Pancreas (tissue), 10 donors: Measurements from ENCODE around the gene CCDC112. TPM values are rescaled to one million over a fixed set of nuclear protein-coding genes. Genes with fewer than 3 reads are reported as not detected.

ENCODE experiments used
- ATAC-seq, 4 donors: fragments of 200-7000 bp; cut with Tn5 transposase; one replicate each; pipeline versions ENCODE4 v1.8.0 to v1.9.1; 2020; ENCODE audit warnings: mild to moderate bottlenecking in 4 of 4, moderate library complexity in 4 of 4
- DNase-seq, 6 donors: peaks; one replicate each; pipeline ENCODE4 v3.0.0-alpha.2; 2020
- FAIRE-seq: peaks from 2 replicates; lab custom pipeline; 2012; peaks lifted over from hg19 to GRCh38; lab: Jason Lieb, UNC
- H3K27ac ChIP-seq, 4 donors: fragments of 200-600 bp; sonication (generic); 1 replicate in 3 of 4; 2 replicates in 1 of 4; pipeline versions ENCODE4 v1.5.0 to v1.8.0; 2020
- H3K27me3 ChIP-seq, 4 donors: fragments of 200-600 bp; one replicate each; pipeline ENCODE4 v1.8.0; 2021
- H3K36me3 ChIP-seq, 3 donors: fragments of 200-600 bp; sonication (generic) in 1 of 3; one replicate each; pipeline versions ENCODE4 v1.5.0 to v1.8.0; 2020 to 2021
- H3K4me1 ChIP-seq, 3 donors: fragments of 200-600 bp; one replicate each; pipeline ENCODE4 v1.8.0; 2021
- H3K4me3 ChIP-seq, 4 donors: fragments of 200-600 bp; sonication (generic) in 2 of 4; one replicate each; pipeline versions ENCODE4 v1.5.0 to v1.8.0; 2020 to 2021
- H3K9me3 ChIP-seq, 4 donors: fragments of 200-600 bp; one replicate each; pipeline ENCODE4 v1.8.0; 2021
- CTCF ChIP-seq, 4 donors: fragments of 200-600 bp; sonication (generic) in 3 of 4; IDR thresholded peaks; one replicate each; pipeline versions ENCODE4 v1.5.0 to v1.8.0; 2021; ENCODE audit warnings: antibody characterized with exemption in 4 of 4
- WGBS, 2 donors: extraction: QIAGEN DNeasy Blood & Tissue Kit; methylation state at CpG; one replicate each; pipeline ENCODE4 v1.1.7; 2013; 5-methylcytosine and 5-hydroxymethylcytosine counted together
- intact Hi-C, 3 donors: fragments of 100-400 bp; cut with DNase I; formaldehyde crosslinking; loops; one replicate each; pipeline versions ENCODE4 v1.11.1 to v1.14.2; 2022
- polyA plus RNA-seq, 2 donors: library from polyadenylated mRNA; stranded (reverse); fragments of 200-250 nt; gene quantifications; one replicate each; pipeline ENCODE4 v1.2.3, GENCODE V29; 2013
- total RNA-seq, 6 donors: library from RNA; stranded (reverse); fragmentation: NEBNext Ultra II Directional in 4 of 6; extraction: Animal tissue kit (Norgen Biotek cat#: 25700) in 4 of 6; gene quantifications; one replicate each; pipeline versions ENCODE4 v1.2.1 to v1.2.4, GENCODE V29; 2021 to 2023
- donor health status: healthy with polysubstance abuse.
- donor health status: DM: no; HTN: no; CAD: no; lungs with moderate emphysema.
- donor health status: DM: no; HTN: no; CAD: no.
- donor health status: control.
- donor health status: control.
- donor health status: Bipolar disorder and iron deficiency.
- donor health status: DM: yes; HTN: yes; CAD: no.
- donor health status: DM: no; HTN: no; CAD: no.
- donor health status: DM: no; HTN: no; CAD: no.
- donor health status: DM: yes; HTN: yes; CAD: no.

Gene CCDC112
- 1 to 10 TPM; 3.3 to 7.9 (median 4.9) TPM for total RNA-seq
- polyA plus RNA-seq, result 1 to 10 TPM; 5.1 to 5.5 TPM

GRCh38 chr5:115296124-115297022 lies at the start of gene CCDC112:
Gene CCDC112, minus strand, starts transcription at chr5:115296654. Its CDS starts 111 bp downstream, at chr5:115296543.
- FAIRE-seq (no peak), DNase-seq (peak; percentile 83 to 94 (median 90)), ATAC-seq (peak; percentile 89 to 94 (median 93))
- Histone ChIP-seq H3K9me3 (no peaks in the 10 kb centered on the region), H3K4me3 (peak within 1 kb of the TSS; percentile 84 to 95 (median 89)), H3K36me3 (no peaks in the 10 kb centered on the region), H3K4me1 (no peaks in the 10 kb centered on the region), H3K27me3 (no peaks in the 10 kb centered on the region), H3K27ac (peak within 1 kb of the TSS; percentile 62 to 76 (median 71))
- no peak for TF ChIP-seq CTCF (IDR thresholded peaks at IDR 0.05)
- WGBS, 2 donors, result 1% methylated on average over 55 to 79 of the region's 86 CpGs
- intact Hi-C loops, result no loop called here

- H3K9me3 ChIP-seq, result no peaks in the 10 kb centered on the region
- peaks cover 6 to 15% (median 9%) of the 10 kb centered on the region in 3 donors for H3K4me1 ChIP-seq
- H3K27me3 ChIP-seq, result no peaks in the 10 kb centered on the region
- no peaks in the 10 kb centered on the region for H3K36me3 ChIP-seq
- ATAC-seq (no peak), DNase-seq (no peak), FAIRE-seq (no peak)
- intact Hi-C loops, result no loop called here
- no peak overlapping the region for H3K27ac ChIP-seq
- no peak overlapping the region for H3K4me3 ChIP-seq
- TF ChIP-seq CTCF (IDR thresholded peaks at IDR 0.05), result no peak
Observed at GRCh38 chr5:115345344-115345743, 48.9 kb upstream of the CCDC112 start.

- DNase-seq, result no peak
- H3K4me1 ChIP-seq, result peaks cover 0 to 7% (median 3%) of the 10 kb centered on the region in 3 donors
- WGBS, 2 donors, result 69 to 80% methylated on average over 1 of the region's 1 CpG
- no peak for TF ChIP-seq CTCF (IDR thresholded peaks at IDR 0.05)
- H3K9me3 ChIP-seq, result no peaks in the 10 kb centered on the region
- no peak overlapping the region for H3K27ac ChIP-seq
- intact Hi-C loops, result no loop called here
- H3K36me3 ChIP-seq, result no peaks in the 10 kb centered on the region
- H3K4me3 ChIP-seq, result no peak overlapping the region
- H3K27me3 ChIP-seq, result no peaks in the 10 kb centered on the region
- no peak for ATAC-seq
- no peak for FAIRE-seq
Observed at GRCh38 chr5:115343855-115344254, 47.4 kb upstream of the CCDC112 start.

DNA sequence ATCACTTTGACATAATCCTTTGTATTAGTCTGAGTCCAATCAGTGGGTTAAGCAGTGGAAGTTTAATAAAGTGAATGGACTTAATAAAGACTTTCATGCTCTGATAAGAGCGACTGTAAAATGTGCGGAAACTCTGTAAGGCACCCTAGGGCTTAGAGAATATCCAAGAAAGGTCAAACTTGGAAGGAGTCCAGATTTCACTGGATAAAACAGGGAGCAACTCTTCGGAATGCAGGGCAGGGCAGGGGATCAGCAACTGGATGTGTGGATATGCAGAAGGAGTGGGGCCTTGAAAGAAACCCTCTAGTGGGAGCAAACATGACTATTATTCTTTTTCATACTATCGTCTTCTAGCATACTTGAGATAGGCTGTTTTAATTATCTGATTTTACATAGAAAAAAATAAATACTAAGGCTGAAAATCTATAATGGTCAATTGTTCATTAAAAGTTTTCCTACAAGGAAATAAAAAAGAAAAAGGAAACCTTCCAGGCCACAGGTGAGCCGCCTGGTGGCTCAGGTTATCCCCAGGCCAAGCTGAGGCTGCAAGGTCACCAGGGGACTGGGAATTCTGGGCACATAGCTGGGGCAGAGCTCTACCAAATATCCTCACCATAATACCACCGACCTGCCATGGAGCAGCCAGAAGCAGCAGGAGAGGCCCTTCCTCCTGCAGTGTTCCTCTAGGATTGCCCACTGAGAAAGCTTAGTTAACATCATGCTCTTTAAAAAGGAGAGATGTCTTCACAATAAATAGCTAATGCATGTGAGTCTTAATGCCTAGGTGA lies 46.3 kb upstream of the CCDC112 start:
- Histone ChIP-seq H3K36me3 (no peaks in the 10 kb centered on the region), H3K9me3 (peaks cover 0 to 2% (median 0%) of the 10 kb centered on the region in 4 donors), H3K4me1 (no peaks in the 10 kb centered on the region), H3K4me3 (no peak overlapping the region), H3K27me3 (no peaks in the 10 kb centered on the region), H3K27ac (no peak overlapping the region)
- FAIRE-seq (no peak), DNase-seq (no peak), ATAC-seq (no peak)
- intact Hi-C loops, result no loop called here
- 68 to 71% methylated on average over 6 of the region's 6 CpGs for WGBS, 2 donors
- TF ChIP-seq CTCF (IDR thresholded peaks at IDR 0.05), result no peak
